ENCODE data around the gene FSTL4.
"Not testable (repeated sequence)": the region's sequence is repeated elsewhere in the genome, so short reads cannot be mapped to it uniquely, and the experiment has no call there.

FSTL4 gene

GRCh38 chr5:133396187-133396741, 216.1 kb downstream of the FSTL4 start:
- Histone ChIP-seq H3K36me3 (ENCODE audit: control insufficient read depth, insufficient read depth, low read length) (no peaks in the 10 kb centered on the region), H3K27ac (ENCODE audit: low read depth, low read length, severe bottlenecking) (no peak overlapping the region), H3K9me3 (ENCODE audit: control insufficient read depth, low read length) (no peaks in the 10 kb centered on the region), H3K4me1 (ENCODE audit: control insufficient read depth, insufficient read depth, low read length, poor library complexity, severe bottlenecking) (peaks cover 6% of the 10 kb centered on the region), H3K4me3 (ENCODE audit: extremely low read depth, insufficient read depth, low read length, poor library complexity, severe bottlenecking) (no peak overlapping the region)
- WGBS, 2 experiments (ENCODE audit: insufficient coverage in 2 of 2), result 75 to 95% methylated on average over 4 to 5 of the region's 6 CpGs

GRCh38 chr5:133395207-133395606, 217.1 kb downstream of the FSTL4 start:
- not testable (repeated sequence) for H3K36me3 ChIP-seq (ENCODE audit: control insufficient read depth, insufficient read depth, low read length); H3K4me3 ChIP-seq (ENCODE audit: extremely low read depth, insufficient read depth, low read length, poor library complexity, severe bottlenecking); H3K4me1 ChIP-seq (ENCODE audit: control insufficient read depth, insufficient read depth, low read length, poor library complexity, severe bottlenecking); H3K9me3 ChIP-seq (ENCODE audit: control insufficient read depth, low read length); H3K27ac ChIP-seq (ENCODE audit: low read depth, low read length, severe bottlenecking)
- WGBS, 2 experiments (ENCODE audit: insufficient coverage in 2 of 2), result 95 to 96% methylated on average over 15 to 20 of the region's 21 CpGs

DNA sequence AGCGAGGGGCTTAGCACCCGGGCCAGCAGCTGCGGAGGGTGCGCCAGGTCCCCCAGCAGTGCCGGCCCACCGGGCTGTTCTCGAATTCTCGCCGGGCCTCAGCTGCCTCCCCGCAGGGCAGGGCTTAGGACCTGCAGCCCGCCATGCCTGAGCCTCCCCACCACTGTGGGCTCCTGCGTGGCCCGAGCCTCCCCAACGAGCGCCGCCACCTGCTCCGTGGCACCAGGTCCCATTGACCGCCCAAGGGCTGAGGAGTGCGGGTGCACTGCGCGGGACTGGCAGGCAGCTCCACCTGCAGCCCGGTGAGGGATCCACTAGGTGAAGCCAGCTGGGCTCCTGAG, 217.9 kb downstream of the FSTL4 start:
- 88 to 95% methylated on average over 14 to 20 of the region's 22 CpGs for WGBS, 2 experiments (ENCODE audit: insufficient coverage in 2 of 2)
- H3K36me3 ChIP-seq (ENCODE audit: control insufficient read depth, insufficient read depth, low read length); H3K9me3 ChIP-seq (ENCODE audit: control insufficient read depth, low read length); H3K4me1 ChIP-seq (ENCODE audit: control insufficient read depth, insufficient read depth, low read length, poor library complexity, severe bottlenecking); H3K27ac ChIP-seq (ENCODE audit: low read depth, low read length, severe bottlenecking); H3K4me3 ChIP-seq (ENCODE audit: extremely low read depth, insufficient read depth, low read length, poor library complexity, severe bottlenecking): not testable (repeated sequence)

DNA sequence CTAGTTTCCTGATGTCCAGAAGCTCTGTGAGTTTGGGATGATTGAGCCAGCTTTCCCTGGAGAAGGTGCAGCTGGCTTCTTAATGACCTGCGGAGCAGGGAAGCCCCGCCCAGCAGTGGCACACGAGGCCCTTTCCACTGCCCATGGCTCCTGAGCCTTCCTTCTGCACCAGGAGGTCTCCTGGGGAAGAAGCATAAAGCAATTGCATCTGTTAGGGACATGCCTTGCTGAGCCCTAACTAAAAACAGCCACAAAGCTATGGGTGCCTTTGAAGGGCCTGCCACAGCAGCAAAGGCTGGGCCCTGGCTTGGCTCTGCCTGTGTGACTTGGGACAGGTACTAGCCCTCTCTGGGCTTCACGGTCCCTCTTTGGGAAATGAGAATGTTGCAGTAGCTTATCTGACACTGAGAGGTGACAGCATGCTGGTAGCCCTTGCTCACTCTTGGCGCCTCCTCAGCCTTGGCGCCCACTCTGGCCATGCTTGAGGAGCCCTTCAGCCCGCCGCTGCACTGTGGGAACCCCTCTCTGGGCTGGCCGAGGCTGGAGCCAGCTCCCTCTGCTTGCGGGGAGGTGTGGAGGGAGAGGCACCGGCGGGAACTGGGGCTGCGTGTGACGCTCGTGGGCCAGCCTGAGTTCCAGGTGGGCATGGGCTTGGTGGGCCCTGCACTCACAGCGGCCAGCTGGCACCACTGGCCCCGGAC, 218.4 kb downstream of the FSTL4 start:
- WGBS, 2 experiments (ENCODE audit: insufficient coverage in 2 of 2), result 88 to 90% methylated on average over 10 to 16 of the region's 17 CpGs

GRCh38 chr5:133392448-133392847, 219.9 kb downstream of the FSTL4 start:
- Histone ChIP-seq H3K27ac (ENCODE audit: low read depth, low read length, severe bottlenecking) (no peak overlapping the region), H3K4me3 (ENCODE audit: extremely low read depth, insufficient read depth, low read length, poor library complexity, severe bottlenecking) (no peak overlapping the region), H3K9me3 (ENCODE audit: control insufficient read depth, low read length) (no peaks in the 10 kb centered on the region), H3K36me3 (ENCODE audit: control insufficient read depth, insufficient read depth, low read length) (no peaks in the 10 kb centered on the region), H3K4me1 (ENCODE audit: control insufficient read depth, insufficient read depth, low read length, poor library complexity, severe bottlenecking) (no peaks in the 10 kb centered on the region)
- WGBS, 2 experiments (ENCODE audit: insufficient coverage in 2 of 2), result 84 to 87% methylated on average over 3 of the region's 4 CpGs

More for the DNA sequence above, 218.4 kb downstream of the FSTL4 start:
- H3K27ac ChIP-seq (ENCODE audit: low read depth, low read length, severe bottlenecking), result no peak overlapping the region
- H3K4me1 ChIP-seq (ENCODE audit: control insufficient read depth, insufficient read depth, low read length, poor library complexity, severe bottlenecking), result no peaks in the 10 kb centered on the region
- no peak overlapping the region for H3K4me3 ChIP-seq (ENCODE audit: extremely low read depth, insufficient read depth, low read length, poor library complexity, severe bottlenecking)
- H3K36me3 ChIP-seq (ENCODE audit: control insufficient read depth, insufficient read depth, low read length), result no peaks in the 10 kb centered on the region
- no peaks in the 10 kb centered on the region for H3K9me3 ChIP-seq (ENCODE audit: control insufficient read depth, low read length)

DNA sequence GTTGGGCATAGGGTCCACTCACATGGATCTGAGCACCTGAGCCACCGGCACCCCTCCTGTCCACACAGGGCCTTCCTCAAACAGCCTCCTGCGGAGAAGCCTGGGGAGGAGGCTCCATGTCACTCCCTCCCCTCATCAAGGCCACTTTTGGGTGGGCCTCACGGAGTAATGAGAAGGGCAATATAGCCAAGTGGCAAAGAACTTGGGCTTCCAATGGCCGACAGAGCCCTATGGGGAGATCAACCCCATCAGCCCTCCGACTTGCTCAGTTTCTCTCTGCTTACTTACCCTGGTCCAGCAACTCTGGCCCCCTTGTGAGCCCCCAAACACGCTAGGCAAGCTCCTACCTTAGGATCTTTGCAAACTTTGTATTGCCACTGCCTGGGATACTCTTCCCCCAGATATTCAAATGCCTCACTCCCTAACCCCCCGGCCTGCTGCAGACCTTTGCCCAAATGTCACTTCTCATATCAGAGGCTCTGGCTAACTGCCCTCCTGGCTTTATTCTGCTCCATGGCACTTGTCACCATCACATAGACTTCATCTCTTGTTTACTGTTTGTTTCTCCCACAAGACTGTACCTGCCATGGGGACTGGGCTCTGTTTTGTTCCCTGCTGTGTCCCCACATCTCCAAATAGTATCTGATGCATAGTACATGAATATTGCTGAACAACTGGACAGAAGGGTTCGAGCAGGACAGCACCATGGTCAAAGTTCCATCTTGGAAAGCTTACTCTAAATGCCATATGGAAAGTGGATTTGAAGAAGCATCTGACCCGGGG, 220.8 kb downstream of the FSTL4 start:
- no peaks in the 10 kb centered on the region for H3K4me1 ChIP-seq (ENCODE audit: control insufficient read depth, insufficient read depth, low read length, poor library complexity, severe bottlenecking)
- no peaks in the 10 kb centered on the region for H3K9me3 ChIP-seq (ENCODE audit: control insufficient read depth, low read length)
- H3K4me3 ChIP-seq (ENCODE audit: extremely low read depth, insufficient read depth, low read length, poor library complexity, severe bottlenecking), result no peak overlapping the region
- 88% methylated on average over 8 to 9 of the region's 9 CpGs for WGBS, 2 experiments (ENCODE audit: insufficient coverage in 2 of 2)
- no peak overlapping the region for H3K27ac ChIP-seq (ENCODE audit: low read depth, low read length, severe bottlenecking)
- no peaks in the 10 kb centered on the region for H3K36me3 ChIP-seq (ENCODE audit: control insufficient read depth, insufficient read depth, low read length)

GRCh38 chr5:133390416-133391353, 221.7 kb downstream of the FSTL4 start:
- no peaks in the 10 kb centered on the region for H3K4me1 ChIP-seq (ENCODE audit: control insufficient read depth, insufficient read depth, low read length, poor library complexity, severe bottlenecking)
- H3K4me3 ChIP-seq (ENCODE audit: extremely low read depth, insufficient read depth, low read length, poor library complexity, severe bottlenecking), result no peak overlapping the region
- no peaks in the 10 kb centered on the region for H3K36me3 ChIP-seq (ENCODE audit: control insufficient read depth, insufficient read depth, low read length)
- no peak overlapping the region for H3K27ac ChIP-seq (ENCODE audit: low read depth, low read length, severe bottlenecking)
- no peaks in the 10 kb centered on the region for H3K9me3 ChIP-seq (ENCODE audit: control insufficient read depth, low read length)
- WGBS, 2 experiments (ENCODE audit: insufficient coverage in 2 of 2), result 78 to 93% methylated on average over 7 to 9 of the region's 10 CpGs

DNA sequence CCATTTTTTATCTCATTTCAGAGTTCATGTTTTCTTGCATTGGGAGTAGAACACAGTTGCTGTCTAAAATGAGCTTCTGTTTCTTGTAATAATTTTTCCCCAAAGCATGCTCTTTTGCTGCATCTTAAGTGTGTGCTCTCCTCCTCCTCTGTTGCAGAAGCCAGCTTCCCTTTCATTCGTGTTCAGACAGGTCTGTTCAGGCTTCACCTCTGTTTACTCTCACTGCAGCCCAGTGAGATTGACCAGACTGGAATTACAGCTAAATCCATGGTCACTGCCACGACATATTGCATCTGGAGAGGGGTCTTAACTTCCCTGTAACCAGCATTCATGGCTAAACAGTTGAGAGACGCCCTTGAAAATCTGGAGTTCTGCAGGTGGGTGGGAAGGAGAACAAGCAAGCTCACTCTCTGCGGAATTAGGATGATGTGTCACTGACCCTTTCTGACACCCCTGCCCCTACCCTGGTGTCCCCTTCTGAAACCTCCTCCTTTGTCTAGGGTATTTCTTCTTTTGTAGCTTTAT, 223.2 kb downstream of the FSTL4 start:
- H3K36me3 ChIP-seq (ENCODE audit: control insufficient read depth, insufficient read depth, low read length), result no peaks in the 10 kb centered on the region
- no peaks in the 10 kb centered on the region for H3K4me1 ChIP-seq (ENCODE audit: control insufficient read depth, insufficient read depth, low read length, poor library complexity, severe bottlenecking)
- no peak overlapping the region for H3K4me3 ChIP-seq (ENCODE audit: extremely low read depth, insufficient read depth, low read length, poor library complexity, severe bottlenecking)
- no peaks in the 10 kb centered on the region for H3K9me3 ChIP-seq (ENCODE audit: control insufficient read depth, low read length)
- WGBS, 2 experiments (ENCODE audit: insufficient coverage in 2 of 2), result 79 to 88% methylated on average over 4 of the region's 4 CpGs
- no peak overlapping the region for H3K27ac ChIP-seq (ENCODE audit: low read depth, low read length, severe bottlenecking)

DNA sequence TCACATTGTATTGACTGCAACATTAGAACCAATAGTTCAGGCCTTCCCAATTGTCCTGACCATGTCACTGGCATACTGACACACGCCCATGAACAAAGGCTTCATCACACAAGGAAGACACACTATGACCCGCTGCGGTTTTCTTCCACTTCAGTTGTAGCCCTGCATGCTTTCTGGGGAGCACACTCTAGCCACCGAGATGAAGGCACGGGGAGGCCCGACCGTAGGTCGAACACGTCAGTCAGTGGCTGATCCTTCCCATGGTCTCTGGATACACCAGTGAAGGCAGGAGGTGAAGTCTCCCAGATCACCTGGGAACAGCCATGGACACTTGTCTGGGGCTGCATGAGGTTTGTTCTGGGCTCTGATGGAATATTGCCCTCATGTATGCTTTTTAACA, 224.7 kb downstream of the FSTL4 start:
- Histone ChIP-seq H3K4me1 (ENCODE audit: control insufficient read depth, insufficient read depth, low read length, poor library complexity, severe bottlenecking) (no peaks in the 10 kb centered on the region), H3K27ac (ENCODE audit: low read depth, low read length, severe bottlenecking) (no peak overlapping the region), H3K4me3 (ENCODE audit: extremely low read depth, insufficient read depth, low read length, poor library complexity, severe bottlenecking) (no peak overlapping the region), H3K36me3 (ENCODE audit: control insufficient read depth, insufficient read depth, low read length) (no peaks in the 10 kb centered on the region), H3K9me3 (ENCODE audit: control insufficient read depth, low read length) (no peaks in the 10 kb centered on the region)
- 96% methylated on average over 9 of the region's 9 CpGs for WGBS, 2 experiments (ENCODE audit: insufficient coverage in 2 of 2)

DNA sequence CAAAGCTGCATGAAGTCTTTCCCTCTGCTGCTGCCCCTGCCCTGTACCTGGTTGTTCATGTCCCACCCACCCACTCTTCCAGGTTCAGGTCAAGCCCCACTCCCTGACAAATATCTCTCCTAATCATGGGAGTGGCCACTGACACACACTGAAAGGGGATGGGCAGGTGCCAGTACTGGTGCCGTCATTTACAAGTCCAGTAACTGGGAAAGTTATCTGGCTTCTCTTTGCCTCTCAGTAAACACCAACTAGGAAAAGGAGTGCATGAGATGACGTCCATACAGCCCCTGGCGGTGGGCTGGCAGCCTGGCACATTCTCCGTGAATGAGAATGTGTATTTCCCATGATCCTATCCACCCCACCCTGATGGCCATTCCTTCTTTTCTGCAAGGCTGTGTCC, 225.2 kb downstream of the FSTL4 start:
- no peaks in the 10 kb centered on the region for H3K4me1 ChIP-seq (ENCODE audit: control insufficient read depth, insufficient read depth, low read length, poor library complexity, severe bottlenecking)
- no peaks in the 10 kb centered on the region for H3K9me3 ChIP-seq (ENCODE audit: control insufficient read depth, low read length)
- H3K4me3 ChIP-seq (ENCODE audit: extremely low read depth, insufficient read depth, low read length, poor library complexity, severe bottlenecking), result no peak overlapping the region
- H3K36me3 ChIP-seq (ENCODE audit: control insufficient read depth, insufficient read depth, low read length), result no peaks in the 10 kb centered on the region
- H3K27ac ChIP-seq (ENCODE audit: low read depth, low read length, severe bottlenecking), result no peak overlapping the region
- 98 to 100% methylated on average over 1 to 4 of the region's 4 CpGs for WGBS, 2 experiments (ENCODE audit: insufficient coverage in 2 of 2)
